Measurements from ENCODE around the gene MN1.

MN1 gene

GRCh38 chr22:27801616-27802345 lies at the start of gene MN1:
Gene MN1 (minus strand): TSS chr22:27801756. CDS start chr22:27800543, 1,213 bp downstream.
- peak; percentile 19 for DNase-seq (ENCODE audit: low read depth)

GRCh38 chr22:27850000-27850521 lies 48.5 kb upstream of the MN1 start:
- no peak for DNase-seq (ENCODE audit: low read depth)

GRCh38 chr22:27848005-27848404 lies 46.4 kb upstream of the MN1 start:
- no peak for DNase-seq (ENCODE audit: low read depth)

GRCh38 chr22:27846910-27847309 lies 45.4 kb upstream of the MN1 start:
- no peak for DNase-seq (ENCODE audit: low read depth)

- no peak for DNase-seq (ENCODE audit: low read depth)
Observed at GRCh38 chr22:27846248-27846757, 44.7 kb upstream of the MN1 start.

- no peak for DNase-seq (ENCODE audit: low read depth)
Observed at GRCh38 chr22:27845644-27846043, 44.1 kb upstream of the MN1 start.

- no peak for DNase-seq (ENCODE audit: low read depth)
Observed at GRCh38 chr22:27844656-27845591, 43.4 kb upstream of the MN1 start.

GRCh38 chr22:27844256-27844655 lies 42.7 kb upstream of the MN1 start:
- DNase-seq (ENCODE audit: low read depth) = no peak

GRCh38 chr22:27843441-27843840 lies 41.9 kb upstream of the MN1 start:
- no peak for DNase-seq (ENCODE audit: low read depth)

- no peak for DNase-seq (ENCODE audit: low read depth)
Observed at GRCh38 chr22:27842669-27843431, 41.3 kb upstream of the MN1 start.

- no peak for DNase-seq (ENCODE audit: low read depth)
Observed at GRCh38 chr22:27842201-27842600, 40.6 kb upstream of the MN1 start.

GRCh38 chr22:27840436-27840835 lies 38.9 kb upstream of the MN1 start:
- DNase-seq (ENCODE audit: low read depth) = no peak

- no peak for DNase-seq (ENCODE audit: low read depth)
Observed at GRCh38 chr22:27839057-27839660, 37.6 kb upstream of the MN1 start.

- DNase-seq (ENCODE audit: low read depth) = no peak
Observed at GRCh38 chr22:27836181-27836580, 34.6 kb upstream of the MN1 start.

GRCh38 chr22:27835446-27835845 lies 33.9 kb upstream of the MN1 start:
- no peak for DNase-seq (ENCODE audit: low read depth)

- no peak for DNase-seq (ENCODE audit: low read depth)
Observed at GRCh38 chr22:27834364-27835185, 33.0 kb upstream of the MN1 start.

GRCh38 chr22:27833803-27834202 lies 32.2 kb upstream of the MN1 start:
- DNase-seq (ENCODE audit: low read depth) = no peak

GRCh38 chr22:27832606-27833005 lies 31.1 kb upstream of the MN1 start:
- DNase-seq (ENCODE audit: low read depth) = no peak

GRCh38 chr22:27829620-27830019 lies 28.1 kb upstream of the MN1 start:
- DNase-seq (ENCODE audit: low read depth) = no peak

All from stimulated activated CD8-positive, alpha-beta memory T cell treated with anti-CD3 and anti-CD28 coated beads, Interleukin-7, amount 100 ng/mL, for 24 hours (primary cell).